C4-2B (cell line): Measurements from ENCODE around the gene FAM131C.
"Not testable (repeated sequence)": the region's sequence is repeated elsewhere in the genome, so short reads cannot be mapped to it uniquely, and the experiment has no call there.

ENCODE experiments used
- CTCF ChIP-seq: fragments of 450-650 bp; conservative IDR thresholded peaks from 2 replicates; pipeline ENCODE4 v1.5.1; 2017; ENCODE audit warnings: mild to moderate bottlenecking
- ZFX ChIP-seq: fragments of 450-650 bp; IDR thresholded peaks from 2 replicates; pipeline ENCODE4 v1.6.1; 2017

DNA sequence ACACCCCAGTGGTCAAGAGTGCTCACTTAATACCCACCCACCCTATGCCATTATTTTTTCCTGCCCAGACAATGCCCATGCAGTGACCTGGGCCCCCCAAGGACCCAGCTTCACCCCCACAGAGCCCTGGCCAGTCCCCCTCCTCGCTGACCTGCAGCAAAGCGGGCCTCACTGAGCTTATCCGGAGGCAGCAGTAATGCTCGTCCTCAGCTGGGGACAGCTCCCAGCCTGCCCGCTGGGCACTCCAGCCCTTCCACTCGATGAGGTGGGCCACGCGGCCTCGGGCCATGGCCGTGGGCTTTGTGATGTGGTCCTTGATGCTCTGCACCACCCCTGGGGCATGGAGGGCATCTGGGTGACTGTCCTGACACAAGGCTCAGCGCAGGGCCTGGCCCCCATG is 37.0 kb downstream of the FAM131C start:
- TF ChIP-seq CTCF, ZFX: not testable (repeated sequence)
